OCI-LY7 (cell line): ENCODE data around the gene MCUR1. TPM values are rescaled to one million over a fixed set of nuclear protein-coding genes. Genes with fewer than 3 reads are reported as not detected.

Source experiments
- BruUV-seq: library from RNA; stranded (reverse); fragments of 400-500 nt; replicated peaks from 2 replicates; lab custom pipeline; 2021; lab: Mats Ljungman, UMichigan
- CTCF ChIA-PET: fragments of 300-600 bp; sonication (Branson Sonifier 250); formaldehyde crosslinking; loops from one replicate; lab custom pipeline; 2022; ENCODE audit warnings: antibody characterized with exemption; ENCODE audit not compliant: unreplicated experiment; lab: Charles Lee
- POLR2A ChIA-PET: fragments of 300-600 bp; sonication (Branson Sonifier 250); formaldehyde crosslinking; loops from one replicate; lab custom pipeline; 2022; ENCODE audit warnings: antibody characterized with exemption; lab: Charles Lee
- DNase-seq: peaks from one replicate; pipeline ENCODE4 v3.0.0-alpha.2; 2015; ENCODE audit warnings: low spot score
- H2AFZ ChIP-seq: fragments of 200-600 bp; sonication (generic), shearing (Covaris generic); 2 replicates; pipeline ENCODE4 v1.6.1; 2014; ENCODE audit warnings: mild to moderate bottlenecking, antibody characterized with exemption, low read length, moderate library complexity
- H3K27ac ChIP-seq: fragments of 200-600 bp; sonication (generic); 2 replicates; pipeline ENCODE4 v1.5.1; 2014; ENCODE audit warnings: mixed run types, low read depth, mild to moderate bottlenecking, moderate library complexity, low read length, inconsistent platforms; ENCODE audit not compliant: poor library complexity, severe bottlenecking
- H3K36me3 ChIP-seq: fragments of 200-600 bp; sonication (generic); 2 replicates; pipeline ENCODE4 v1.6.1; 2014; ENCODE audit warnings: mild to moderate bottlenecking, antibody characterized with exemption, low read length, moderate library complexity, mixed read lengths; ENCODE audit not compliant: insufficient read depth
- H3K4me1 ChIP-seq: fragments of 200-600 bp; sonication (generic); 2 replicates; pipeline ENCODE4 v1.5.1; 2014; ENCODE audit warnings: mild to moderate bottlenecking, low read length; ENCODE audit not compliant: insufficient read depth, poor library complexity, severe bottlenecking
- H3K4me2 ChIP-seq: fragments of 200-600 bp; sonication (generic); 2 replicates; pipeline ENCODE4 v1.6.1; 2014; ENCODE audit warnings: mild to moderate bottlenecking, low read length
- H3K4me3 ChIP-seq: fragments of 200-600 bp; sonication (generic); 2 replicates; pipeline ENCODE4 v1.5.1; 2014; ENCODE audit warnings: mild to moderate bottlenecking, low read depth, low read length; ENCODE audit not compliant: poor library complexity, severe bottlenecking
- H3K79me2 ChIP-seq: fragments of 200-600 bp; sonication (generic); 2 replicates; pipeline ENCODE4 v1.6.1; 2016; ENCODE audit warnings: low read depth, mild to moderate bottlenecking, low read length, moderate library complexity, mixed read lengths; ENCODE audit not compliant: insufficient read depth
- H3K9me2 ChIP-seq: fragments of 200-600 bp; sonication (generic); 2 replicates; pipeline ENCODE4 v1.6.1; 2016; ENCODE audit warnings: mild to moderate bottlenecking, low read length, mixed read lengths; ENCODE audit not compliant: insufficient read depth
- H3K9me3 ChIP-seq: fragments of 200-600 bp; sonication (generic); 2 replicates; pipeline ENCODE4 v1.6.1; 2014; ENCODE audit warnings: mild to moderate bottlenecking, mixed run types, low read length, mixed read lengths
- H4K20me1 ChIP-seq: fragments of 200-600 bp; sonication (generic); 2 replicates; pipeline ENCODE4 v1.6.1; 2014; ENCODE audit warnings: mild to moderate bottlenecking, antibody characterized with exemption, low read length, moderate library complexity, mixed read lengths; ENCODE audit not compliant: insufficient read depth
- CTCF ChIP-seq: fragments of 200-600 bp; sonication (generic); conservative IDR thresholded peaks from 2 replicates; pipeline ENCODE4 v1.5.1; 2014; ENCODE audit warnings: mild to moderate bottlenecking, antibody characterized with exemption, low read length, moderate library complexity, mixed read lengths
- EZH2phosphoT487 ChIP-seq: fragments of 200-600 bp; sonication (generic); IDR thresholded peaks from 2 replicates; pipeline ENCODE4 v1.6.1; 2018; ENCODE audit warnings: low read depth, borderline replicate concordance, mild to moderate bottlenecking, mixed run types, antibody characterized with exemption, low read length, moderate library complexity, mixed read lengths
- intact Hi-C: fragments of 100-400 bp; cut with micrococcal nuclease; formaldehyde crosslinking; loops from one replicate; pipeline ENCODE4 v1.10.0; 2022; ENCODE audit not compliant: unreplicated experiment
- total RNA-seq, 2 experiments: library from RNA; depleted of rRNA in 1 of 2; stranded (reverse); fragments of >200 nt in 1 of 2; shearing (Covaris generic) in 1 of 2; gene quantifications; 2 replicates each; pipeline ENCODE4 v1.2.3, GENCODE V29; 2014 to 2022

The MCUR1 gene
- total RNA-seq, 2 experiments from 2014 or later: 17.3 to 31.1 TPM

- POLR2A ChIA-PET: no interaction called here
- intact Hi-C loops: no loop called here
- Histone ChIP-seq H3K27ac (no peak overlapping the region), H3K4me2 (no peak overlapping the region), H3K9me3 (no peaks in the 10 kb centered on the region), H4K20me1 (no peaks in the 10 kb centered on the region), H3K9me2 (no peaks in the 10 kb centered on the region), H3K4me1 (peaks cover 21% of the 10 kb centered on the region), H2AFZ (no peak overlapping the region), H3K36me3 (no peaks in the 10 kb centered on the region), H3K79me2 (no peaks in the 10 kb centered on the region), H3K4me3 (no peak overlapping the region)
- CTCF ChIA-PET: no interaction called here
- no peak for DNase-seq
- TF ChIP-seq EZH2phosphoT487 (no peak), CTCF (no peak)
- no TSS peak for BruUV-seq
Observed at GRCh38 chr6:13766201-13766634, 48.1 kb downstream of the MCUR1 start.

- Histone ChIP-seq H3K4me3 (no peak overlapping the region), H3K27ac (no peak overlapping the region), H3K36me3 (no peaks in the 10 kb centered on the region), H2AFZ (no peak overlapping the region), H3K9me3 (no peaks in the 10 kb centered on the region), H3K4me1 (peaks cover 21% of the 10 kb centered on the region), H3K4me2 (no peak overlapping the region), H3K79me2 (no peaks in the 10 kb centered on the region), H3K9me2 (no peaks in the 10 kb centered on the region), H4K20me1 (no peaks in the 10 kb centered on the region)
- DNase-seq: no peak
- CTCF ChIA-PET: no interaction called here
- TF ChIP-seq CTCF (no peak), EZH2phosphoT487 (no peak)
- intact Hi-C loops: no loop called here
- BruUV-seq: no TSS peak
- POLR2A ChIA-PET: interaction anchor here (0.6 to 0.7 kb wide), 3 partner anchors 9 to 765 kb away, joined by 3 to 5 read pairs (median 3); no protein-coding TSS in a partner anchor
Observed at GRCh38 chr6:13765570-13765969, 48.8 kb downstream of the MCUR1 start.

GRCh38 chr6:13764996-13765395, 49.4 kb downstream of the MCUR1 start:
- H3K4me3 ChIP-seq: no peak overlapping the region
- peaks cover 21% of the 10 kb centered on the region for H3K4me1 ChIP-seq
- ChIA-PET POLR2A (interaction anchor here (0.6 kb wide), 3 partner anchors 9 to 764 kb away, joined by 3 to 5 read pairs (median 4); no protein-coding TSS in a partner anchor), CTCF (no interaction called here)
- H3K79me2 ChIP-seq: no peaks in the 10 kb centered on the region
- H3K27ac ChIP-seq: no peak overlapping the region
- no peak overlapping the region for H2AFZ ChIP-seq
- no peak for DNase-seq
- no TSS peak for BruUV-seq
- H3K9me2 ChIP-seq: no peaks in the 10 kb centered on the region
- TF ChIP-seq CTCF (no peak), EZH2phosphoT487 (no peak)
- no peaks in the 10 kb centered on the region for H3K9me3 ChIP-seq
- no peak overlapping the region for H3K4me2 ChIP-seq
- intact Hi-C loops: no loop called here
- H4K20me1 ChIP-seq: no peaks in the 10 kb centered on the region
- no peaks in the 10 kb centered on the region for H3K36me3 ChIP-seq
